ENCODE data around the gene NTHL1. TPM values are rescaled to one million over a fixed set of nuclear protein-coding genes. Genes with fewer than 3 reads are reported as not detected.

Gene NTHL1
- 7.9 and 22.7 TPM in 2 replicates for total RNA-seq

GRCh38 chr16:2047330-2048115 lies at the start of gene NTHL1, which contains the start of gene TSC2:
NTHL1 (minus strand) TSS chr16:2047834; CDS start chr16:2047823, 11 bp downstream.
TSC2 (plus strand) TSS chr16:2047985; CDS start chr16:2048616, 631 bp downstream.

GRCh38 chr16:2026461-2027023 lies 21.1 kb downstream of the NTHL1 start, which contains the start of gene NHERF2:
NHERF2 (plus strand) TSS chr16:2026902; CDS start chr16:2027006, 104 bp downstream.

GRCh38 chr16:2019518-2019920 lies 28.1 kb downstream of the NTHL1 start, which contains the start of gene NPW:
NPW (plus strand) TSS chr16:2019785.

GRCh38 chr16:2009791-2010510 lies 37.7 kb downstream of the NTHL1 start, which contains the start of gene ZNF598:
ZNF598 (minus strand) TSS chr16:2009821.

Small RNA genes within 50 kb of the gene (small RNA-seq; reads per million reads assigned to genes)
- not detected for gene MIR1225
- not detected for gene RN7SL219P

Other genes starting within 250 kb of the NTHL1 start
- gene HAGH, start 221.0 kb downstream of the NTHL1 start, total RNA-seq, result 5.9 and 24.5 TPM in 2 replicates
- gene FAHD1, start 220.6 kb downstream of the NTHL1 start, total RNA-seq, result 27.9 and 56.2 TPM in 2 replicates
- gene MEIOB, start 175.7 kb downstream of the NTHL1 start, total RNA-seq, result not detected in 2 replicates
- not detected in 2 replicates for gene HS3ST6, start 129.4 kb downstream of the NTHL1 start, total RNA-seq
- 16.9 and 20.2 TPM in 2 replicates for gene MSRB1, start 104.6 kb downstream of the NTHL1 start, total RNA-seq
- not detected in 2 replicates for gene RPL3L, start 93.1 kb downstream of the NTHL1 start, total RNA-seq
- gene NDUFB10, start 88.3 kb downstream of the NTHL1 start, total RNA-seq, result 113 and 135 TPM in 2 replicates
- 1,769 and 2,866 TPM in 2 replicates for gene RPS2, start 83.0 kb downstream of the NTHL1 start, total RNA-seq
- not detected in 2 replicates for gene RNF151, start 81.0 kb downstream of the NTHL1 start, total RNA-seq
- 27.1 and 50.1 TPM in 2 replicates for gene TBL3, start 75.8 kb downstream of the NTHL1 start, total RNA-seq
- 1.6 and 2.1 TPM in 2 replicates for gene NOXO1, start 66.4 kb downstream of the NTHL1 start, total RNA-seq
- gene GFER, start 63.6 kb downstream of the NTHL1 start, total RNA-seq, result 13.0 and 14.9 TPM in 2 replicates
- 3.5 and 4.4 TPM in 2 replicates for gene SYNGR3, start 57.9 kb downstream of the NTHL1 start, total RNA-seq
- gene ZNF598, start 38.0 kb downstream of the NTHL1 start, total RNA-seq, result 20.4 and 23.4 TPM in 2 replicates
- gene NPW, start 28.0 kb downstream of the NTHL1 start, total RNA-seq, result 0.33 and 0.39 TPM in 2 replicates
- 8.2 and 22.6 TPM in 2 replicates for gene NHERF2, start 20.9 kb downstream of the NTHL1 start, total RNA-seq
- 82.8 and 95.0 TPM in 2 replicates for gene TSC2, start 151 bp upstream of the NTHL1 start, total RNA-seq
- 62.6 and 99.7 TPM in 2 replicates for gene PKD1, start 88.1 kb upstream of the NTHL1 start, total RNA-seq
- gene RAB26, start 100.8 kb upstream of the NTHL1 start, total RNA-seq, result 0.33 and 0.39 TPM in 2 replicates
- 45.5 and 88.8 TPM in 2 replicates for gene TRAF7, start 107.9 kb upstream of the NTHL1 start, total RNA-seq
- gene CASKIN1, start 148.8 kb upstream of the NTHL1 start, total RNA-seq, result under 0.01 TPM in 1 of 2 replicates, not detected in the other
- gene MLST8, start 157.6 kb upstream of the NTHL1 start, total RNA-seq, result 24.3 and 82.3 TPM in 2 replicates
- 1.2 and 22.8 TPM in 2 replicates for gene BRICD5, start 163.0 kb upstream of the NTHL1 start, total RNA-seq
- gene PGP, start 167.0 kb upstream of the NTHL1 start, total RNA-seq, result 13.3 and 23.1 TPM in 2 replicates
- gene E4F1, start 175.8 kb upstream of the NTHL1 start, total RNA-seq, result 26.1 and 31.8 TPM in 2 replicates
- gene DNASE1L2, start 188.6 kb upstream of the NTHL1 start, total RNA-seq, result 0.22 and 2.0 TPM in 2 replicates
- gene ECI1, start 203.8 kb upstream of the NTHL1 start, total RNA-seq, result 20.0 and 35.1 TPM in 2 replicates
- 85.6 and 129 TPM in 2 replicates for gene RNPS1, start 220.3 kb upstream of the NTHL1 start, total RNA-seq

All from placental epithelial cell (primary cell).